ENCODE measurements around the gene TUFM.
"Not testable (repeated sequence)": the region's sequence is repeated elsewhere in the genome, so short reads cannot be mapped to it uniquely, and the experiment has no call there.

GRCh38 chr16:28881565-28881964, 35.4 kb upstream of the TUFM start:
- TF ChIP-seq POLR2A, CTCF (IDR thresholded peaks at IDR 0.05): not testable (repeated sequence)
